Activated CD4-positive, alpha-beta T cell treated with anti-CD3 and anti-CD28 coated beads, Interleukin-2, amount 10 ng/mL, durations not matched to agents 7 days and 5 days (primary cell): ENCODE data around the gene NTM. TPM values are rescaled to one million over a fixed set of nuclear protein-coding genes. Genes with fewer than 3 reads are reported as not detected.

Source experiments
- CTCF ChIA-PET: fragments of 350-600 bp; sonication (Branson Sonifier 250); formaldehyde crosslinking; loops from one replicate; lab custom pipeline; 2021; ENCODE audit warnings: antibody characterized with exemption; lab: Charles Lee
- POLR2A ChIA-PET: fragments of 350-600 bp; sonication (Branson Sonifier 250); formaldehyde crosslinking; loops from one replicate; lab custom pipeline; 2021; ENCODE audit warnings: antibody characterized with exemption; lab: Charles Lee
- DNase-seq: peaks from one replicate; pipeline ENCODE4 v3.0.0-alpha.2; 2020
- H3K27ac Mint-ChIP-seq: one replicate; pipeline ENCODE4 v1.8.0; 2021; ENCODE audit warnings: mild to moderate bottlenecking, moderate library complexity, mixed read lengths
- H3K27me3 Mint-ChIP-seq: one replicate; pipeline ENCODE4 v1.8.0; 2021; ENCODE audit warnings: mixed read lengths
- H3K36me3 Mint-ChIP-seq: one replicate; pipeline ENCODE4 v1.8.0; 2021; ENCODE audit warnings: low read depth, mixed read lengths
- H3K4me1 Mint-ChIP-seq: one replicate; pipeline ENCODE4 v1.8.0; 2021; ENCODE audit warnings: mixed read lengths
- H3K4me3 Mint-ChIP-seq: one replicate; pipeline ENCODE4 v1.8.0; 2021; ENCODE audit warnings: mild to moderate bottlenecking, moderate library complexity, mixed read lengths
- H3K9me3 Mint-ChIP-seq: one replicate; pipeline ENCODE4 v1.8.0; 2021; ENCODE audit warnings: mixed read lengths
- total RNA-seq, 2 experiments: library from RNA; stranded (reverse); gene quantifications; one replicate each; pipeline ENCODE4 v1.2.3, GENCODE V29; 2021

The NTM gene
- total RNA-seq, 2 experiments from 2014 or later: not detected

GRCh38 chr11:131763193-131763890, 392.9 kb downstream of the NTM start:
- Mint-ChIP-seq H3K36me3 (no peaks in the 10 kb centered on the region), H3K9me3 (no peaks in the 10 kb centered on the region), H3K4me1 (no peaks in the 10 kb centered on the region), H3K27me3 (no peaks in the 10 kb centered on the region), H3K4me3 (no peak overlapping the region), H3K27ac (no peak overlapping the region)
- CTCF ChIA-PET: no interaction called here
- no peak for DNase-seq
- POLR2A ChIA-PET: interaction anchor here (0.6 kb wide), 1 partner anchor 32 kb away, joined by 3 read pairs; no protein-coding TSS in a partner anchor

GRCh38 chr11:131764126-131764525, 393.7 kb downstream of the NTM start:
- no peaks in the 10 kb centered on the region for H3K36me3 Mint-ChIP-seq
- no peaks in the 10 kb centered on the region for H3K4me1 Mint-ChIP-seq
- DNase-seq: no peak
- H3K27me3 Mint-ChIP-seq: no peaks in the 10 kb centered on the region
- no peak overlapping the region for H3K27ac Mint-ChIP-seq
- no peak overlapping the region for H3K4me3 Mint-ChIP-seq
- no peaks in the 10 kb centered on the region for H3K9me3 Mint-ChIP-seq
- CTCF ChIA-PET: no interaction called here
- POLR2A ChIA-PET: no interaction called here

- Mint-ChIP-seq H3K9me3 (no peaks in the 10 kb centered on the region), H3K4me3 (no peak overlapping the region), H3K27me3 (no peaks in the 10 kb centered on the region), H3K4me1 (no peaks in the 10 kb centered on the region), H3K27ac (no peak overlapping the region), H3K36me3 (no peaks in the 10 kb centered on the region)
- ChIA-PET CTCF (no interaction called here), POLR2A (no interaction called here)
- DNase-seq: no peak
Measured at GRCh38 chr11:131764649-131765048, 394.2 kb downstream of the NTM start.

- POLR2A ChIA-PET: no interaction called here
- CTCF ChIA-PET: no interaction called here
- H3K4me1 Mint-ChIP-seq: no peaks in the 10 kb centered on the region
- H3K4me3 Mint-ChIP-seq: no peak overlapping the region
- DNase-seq: no peak
- no peaks in the 10 kb centered on the region for H3K9me3 Mint-ChIP-seq
- no peaks in the 10 kb centered on the region for H3K27me3 Mint-ChIP-seq
- no peak overlapping the region for H3K27ac Mint-ChIP-seq
- no peaks in the 10 kb centered on the region for H3K36me3 Mint-ChIP-seq
Measured at GRCh38 chr11:131766637-131767036, 396.2 kb downstream of the NTM start.

- CTCF ChIA-PET: no interaction called here
- H3K4me1 Mint-ChIP-seq: no peaks in the 10 kb centered on the region
- POLR2A ChIA-PET: no interaction called here
Measured at GRCh38 chr11:131767421-131767820, 397.0 kb downstream of the NTM start.

GRCh38 chr11:131770801-131771200, 400.4 kb downstream of the NTM start:
- DNase-seq: no peak
- H3K9me3 Mint-ChIP-seq: no peaks in the 10 kb centered on the region
- no peaks in the 10 kb centered on the region for H3K27me3 Mint-ChIP-seq
- POLR2A ChIA-PET: no interaction called here
- no peak overlapping the region for H3K4me3 Mint-ChIP-seq
- CTCF ChIA-PET: interaction anchor here (1.5 kb wide), 1 partner anchor 30 kb away, joined by 3 read pairs; no protein-coding TSS in a partner anchor
- no peak overlapping the region for H3K27ac Mint-ChIP-seq
- H3K4me1 Mint-ChIP-seq: no peaks in the 10 kb centered on the region
- no peaks in the 10 kb centered on the region for H3K36me3 Mint-ChIP-seq

More at GRCh38 chr11:131767421-131767820, 397.0 kb downstream of the NTM start:
- Mint-ChIP-seq H3K27me3 (no peaks in the 10 kb centered on the region), H3K27ac (no peak overlapping the region), H3K4me3 (no peak overlapping the region), H3K36me3 (no peaks in the 10 kb centered on the region), H3K9me3 (no peaks in the 10 kb centered on the region)
- no peak for DNase-seq

- H3K4me1 Mint-ChIP-seq: no peaks in the 10 kb centered on the region
- no peaks in the 10 kb centered on the region for H3K36me3 Mint-ChIP-seq
- ChIA-PET CTCF (interaction anchor here (0.5 to 1.5 kb wide), 2 partner anchors 15 to 31 kb away, joined by 3 read pairs; no protein-coding TSS in a partner anchor), POLR2A (no interaction called here)
- no peak overlapping the region for H3K4me3 Mint-ChIP-seq
- no peak overlapping the region for H3K27ac Mint-ChIP-seq
- no peaks in the 10 kb centered on the region for H3K9me3 Mint-ChIP-seq
- no peak for DNase-seq
- H3K27me3 Mint-ChIP-seq: no peaks in the 10 kb centered on the region
Measured at GRCh38 chr11:131771471-131771870, 401.1 kb downstream of the NTM start.

GRCh38 chr11:131773626-131774025, 403.2 kb downstream of the NTM start:
- no peaks in the 10 kb centered on the region for H3K4me1 Mint-ChIP-seq
- H3K27me3 Mint-ChIP-seq: no peaks in the 10 kb centered on the region
- no peaks in the 10 kb centered on the region for H3K9me3 Mint-ChIP-seq
- DNase-seq: no peak
- CTCF ChIA-PET: no interaction called here
- H3K36me3 Mint-ChIP-seq: no peaks in the 10 kb centered on the region
- H3K27ac Mint-ChIP-seq: no peak overlapping the region
- POLR2A ChIA-PET: no interaction called here
- H3K4me3 Mint-ChIP-seq: no peak overlapping the region

GRCh38 chr11:131776211-131776610, 405.8 kb downstream of the NTM start:
- no peak for DNase-seq
- H3K27me3 Mint-ChIP-seq: no peaks in the 10 kb centered on the region
- no peaks in the 10 kb centered on the region for H3K4me1 Mint-ChIP-seq
- no peak overlapping the region for H3K4me3 Mint-ChIP-seq
- H3K36me3 Mint-ChIP-seq: no peaks in the 10 kb centered on the region
- ChIA-PET POLR2A (no interaction called here), CTCF (no interaction called here)
- no peak overlapping the region for H3K27ac Mint-ChIP-seq
- no peaks in the 10 kb centered on the region for H3K9me3 Mint-ChIP-seq

GRCh38 chr11:131785801-131786200, 415.4 kb downstream of the NTM start:
- Mint-ChIP-seq H3K9me3 (no peaks in the 10 kb centered on the region), H3K27me3 (no peaks in the 10 kb centered on the region)
- POLR2A ChIA-PET: no interaction called here

GRCh38 chr11:131787119-131787518, 416.7 kb downstream of the NTM start:
- ChIA-PET POLR2A (no interaction called here), CTCF (interaction anchor here (1.3 kb wide), 1 partner anchor 16 kb away, joined by 3 read pairs; no protein-coding TSS in a partner anchor)
- Mint-ChIP-seq H3K4me1 (no peaks in the 10 kb centered on the region), H3K27ac (no peak overlapping the region), H3K4me3 (no peak overlapping the region), H3K9me3 (no peaks in the 10 kb centered on the region), H3K36me3 (no peaks in the 10 kb centered on the region), H3K27me3 (no peaks in the 10 kb centered on the region)
- no peak for DNase-seq

More at GRCh38 chr11:131785801-131786200, 415.4 kb downstream of the NTM start:
- H3K4me1 Mint-ChIP-seq: no peaks in the 10 kb centered on the region
- CTCF ChIA-PET: interaction anchor here (1.3 kb wide), 1 partner anchor 15 kb away, joined by 3 read pairs; no protein-coding TSS in a partner anchor
- no peak overlapping the region for H3K4me3 Mint-ChIP-seq
- no peaks in the 10 kb centered on the region for H3K36me3 Mint-ChIP-seq
- no peak for DNase-seq
- no peak overlapping the region for H3K27ac Mint-ChIP-seq

GRCh38 chr11:131790586-131790985, 420.2 kb downstream of the NTM start:
- POLR2A ChIA-PET: no interaction called here
- H3K27ac Mint-ChIP-seq: no peak overlapping the region
- H3K36me3 Mint-ChIP-seq: no peaks in the 10 kb centered on the region
- no peaks in the 10 kb centered on the region for H3K4me1 Mint-ChIP-seq
- no peaks in the 10 kb centered on the region for H3K27me3 Mint-ChIP-seq
- CTCF ChIA-PET: no interaction called here
- H3K9me3 Mint-ChIP-seq: no peaks in the 10 kb centered on the region
- no peak overlapping the region for H3K4me3 Mint-ChIP-seq
- DNase-seq: no peak

- no peaks in the 10 kb centered on the region for H3K36me3 Mint-ChIP-seq
- H3K9me3 Mint-ChIP-seq: no peaks in the 10 kb centered on the region
- no peak for DNase-seq
- H3K4me3 Mint-ChIP-seq: no peak overlapping the region
- CTCF ChIA-PET: no interaction called here
- H3K27me3 Mint-ChIP-seq: no peaks in the 10 kb centered on the region
- no peak overlapping the region for H3K27ac Mint-ChIP-seq
- POLR2A ChIA-PET: no interaction called here
- no peaks in the 10 kb centered on the region for H3K4me1 Mint-ChIP-seq
Measured at GRCh38 chr11:131792243-131792642, 421.8 kb downstream of the NTM start.
